Esophagus muscularis mucosa (tissue), 4 donors: ENCODE measurements around the gene LRRC8C.

Experiments used
- CTCF ChIP-seq, 3 experiments: fragments of 200-600 bp in 2 of 3; fragments of 450-650 bp in 1 of 3; sonication (generic) in 2 of 3; IDR thresholded peaks; one replicate each; pipeline ENCODE4 v1.5.1; 2017 to 2019; ENCODE audit warnings: antibody characterized with exemption in 3 of 3, mild to moderate bottlenecking in 2 of 3, moderate library complexity in 1 of 3
- EP300 ChIP-seq: sonication (generic); formaldehyde crosslinking; IDR thresholded peaks from one replicate; pipeline ENCODE4 v1.6.1; 2017; ENCODE audit warnings: antibody characterized with exemption
- POLR2A ChIP-seq: fragments of 450-650 bp; IDR thresholded peaks from one replicate; pipeline ENCODE4 v1.6.1; 2017; ENCODE audit warnings: antibody characterized with exemption, moderate library complexity, mild to moderate bottlenecking, low read depth
- POLR2AphosphoS5 ChIP-seq, 2 donors: sonication (generic); formaldehyde crosslinking; IDR thresholded peaks; one replicate each; pipeline ENCODE4 v1.6.1; 2017; ENCODE audit warnings: antibody characterized with exemption in 2 of 2

GRCh38 chr1:89610457-89611011, 22.4 kb upstream of the LRRC8C start:
- TF ChIP-seq CTCF (IDR thresholded peaks at IDR 0.05) (no peak), POLR2AphosphoS5 (IDR thresholded peaks at IDR 0.05) (no peak), EP300 (no peak), POLR2A (no peak)
